COLO668 (cell line): Measurements from ENCODE around the gene MCOLN2.
A peak's percentile ranks its signal among the peaks of the same experiment; 100 is the strongest.
"Not testable (repeated sequence)": the region's sequence is repeated elsewhere in the genome, so short reads cannot be mapped to it uniquely, and the experiment has no call there.

Experiments used
- DNase-seq: peaks from one replicate; lab custom pipeline; 2025; ENCODE audit not compliant: unreplicated experiment; lab: John Stamatoyannopoulos, UW

Gene MCOLN2

GRCh38 chr1:84902727-84903126, 94.2 kb downstream of the MCOLN2 start:
- DNase-seq = not testable (repeated sequence)

GRCh38 chr1:84899969-84900368, 96.9 kb downstream of the MCOLN2 start:
- peak; percentile 31 for DNase-seq

- DNase-seq = no peak
Observed at GRCh38 chr1:84896279-84896678, 100.6 kb downstream of the MCOLN2 start.

GRCh38 chr1:84892705-84893618, 104.0 kb downstream of the MCOLN2 start, which contains the start of gene LPAR3:
Gene LPAR3 (minus strand): TSS chr1:84893206. CDS start chr1:84866120, 27,086 bp downstream.
- DNase-seq = peak; percentile 69

GRCh38 chr1:84890566-84890965, 106.3 kb downstream of the MCOLN2 start:
- no peak for DNase-seq

GRCh38 chr1:84889437-84889836, 107.5 kb downstream of the MCOLN2 start:
- no peak for DNase-seq

- no peak for DNase-seq
Observed at GRCh38 chr1:84888753-84889152, 108.2 kb downstream of the MCOLN2 start.

GRCh38 chr1:84887261-84887934, 109.5 kb downstream of the MCOLN2 start:
- DNase-seq = no peak

GRCh38 chr1:84885469-84885868, 111.4 kb downstream of the MCOLN2 start:
- no peak for DNase-seq

- DNase-seq = no peak
Observed at GRCh38 chr1:84884671-84885389, 112.1 kb downstream of the MCOLN2 start.

GRCh38 chr1:84883286-84883685, 113.6 kb downstream of the MCOLN2 start:
- DNase-seq = no peak

- no peak for DNase-seq
Observed at GRCh38 chr1:84877592-84877991, 119.3 kb downstream of the MCOLN2 start.

GRCh38 chr1:84876353-84876752, 120.6 kb downstream of the MCOLN2 start:
- DNase-seq = no peak
